Measurements from ENCODE around the gene JUND.

Gene JUND

DNA sequence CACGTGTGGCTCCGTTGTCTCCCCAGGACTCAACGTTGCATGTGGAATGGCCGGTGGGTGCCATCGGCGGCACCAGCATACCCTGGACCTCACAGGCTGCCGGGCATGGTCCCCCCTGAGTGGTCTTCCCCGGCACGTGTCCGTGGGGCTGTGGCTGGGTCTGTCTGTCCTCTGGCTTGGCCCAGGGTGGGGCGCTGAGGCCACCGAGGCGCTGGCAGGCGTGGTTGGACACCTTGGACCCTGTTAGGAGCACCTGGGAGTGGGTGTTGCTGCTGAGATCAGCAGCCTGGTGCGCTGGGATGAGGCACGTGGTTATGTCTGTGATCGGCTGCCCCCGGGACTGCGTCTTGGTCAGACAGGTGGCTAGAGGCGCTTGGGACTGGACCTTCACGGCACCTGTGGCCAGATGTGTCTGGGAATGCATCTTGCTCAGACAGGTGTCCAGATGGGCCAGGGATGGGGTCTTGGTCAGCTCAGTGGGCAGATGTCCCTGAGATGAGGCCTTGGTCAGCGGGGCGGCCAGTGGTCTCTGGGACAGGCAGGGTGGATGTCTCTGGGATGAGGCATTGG is 16.4 kb downstream of the JUND start:
- peaks cover 4% of the 10 kb centered on the region for H3K27me3 Mint-ChIP-seq (ENCODE audit: low read depth)
- TF ChIP-seq, protein P1, sequence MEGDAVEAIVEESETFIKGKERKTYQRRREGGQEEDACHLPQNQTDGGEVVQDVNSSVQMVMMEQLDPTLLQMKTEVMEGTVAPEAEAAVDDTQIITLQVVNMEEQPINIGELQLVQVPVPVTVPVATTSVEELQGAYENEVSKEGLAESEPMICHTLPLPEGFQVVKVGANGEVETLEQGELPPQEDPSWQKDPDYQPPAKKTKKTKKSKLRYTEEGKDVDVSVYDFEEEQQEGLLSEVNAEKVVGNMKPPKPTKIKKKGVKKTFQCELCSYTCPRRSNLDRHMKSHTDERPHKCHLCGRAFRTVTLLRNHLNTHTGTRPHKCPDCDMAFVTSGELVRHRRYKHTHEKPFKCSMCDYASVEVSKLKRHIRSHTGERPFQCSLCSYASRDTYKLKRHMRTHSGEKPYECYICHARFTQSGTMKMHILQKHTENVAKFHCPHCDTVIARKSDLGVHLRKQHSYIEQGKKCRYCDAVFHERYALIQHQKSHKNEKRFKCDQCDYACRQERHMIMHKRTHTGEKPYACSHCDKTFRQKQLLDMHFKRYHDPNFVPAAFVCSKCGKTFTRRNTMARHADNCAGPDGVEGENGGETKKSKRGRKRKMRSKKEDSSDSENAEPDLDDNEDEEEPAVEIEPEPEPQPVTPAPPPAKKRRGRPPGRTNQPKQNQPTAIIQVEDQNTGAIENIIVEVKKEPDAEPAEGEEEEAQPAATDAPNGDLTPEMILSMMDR (IDR thresholded peaks at IDR 0.05; ENCODE audit: unreplicated experiment in 3 of 3) = no peak
- H3K27ac Mint-ChIP-seq = no peak overlapping the region
- H3K4me1 Mint-ChIP-seq = no peaks in the 10 kb centered on the region
- no peak overlapping the region for H3K4me3 Mint-ChIP-seq
- peaks cover 29% of the 10 kb centered on the region for H3K36me3 Mint-ChIP-seq (ENCODE audit: low read depth)
- H3K9me3 Mint-ChIP-seq = no peaks in the 10 kb centered on the region

DNA sequence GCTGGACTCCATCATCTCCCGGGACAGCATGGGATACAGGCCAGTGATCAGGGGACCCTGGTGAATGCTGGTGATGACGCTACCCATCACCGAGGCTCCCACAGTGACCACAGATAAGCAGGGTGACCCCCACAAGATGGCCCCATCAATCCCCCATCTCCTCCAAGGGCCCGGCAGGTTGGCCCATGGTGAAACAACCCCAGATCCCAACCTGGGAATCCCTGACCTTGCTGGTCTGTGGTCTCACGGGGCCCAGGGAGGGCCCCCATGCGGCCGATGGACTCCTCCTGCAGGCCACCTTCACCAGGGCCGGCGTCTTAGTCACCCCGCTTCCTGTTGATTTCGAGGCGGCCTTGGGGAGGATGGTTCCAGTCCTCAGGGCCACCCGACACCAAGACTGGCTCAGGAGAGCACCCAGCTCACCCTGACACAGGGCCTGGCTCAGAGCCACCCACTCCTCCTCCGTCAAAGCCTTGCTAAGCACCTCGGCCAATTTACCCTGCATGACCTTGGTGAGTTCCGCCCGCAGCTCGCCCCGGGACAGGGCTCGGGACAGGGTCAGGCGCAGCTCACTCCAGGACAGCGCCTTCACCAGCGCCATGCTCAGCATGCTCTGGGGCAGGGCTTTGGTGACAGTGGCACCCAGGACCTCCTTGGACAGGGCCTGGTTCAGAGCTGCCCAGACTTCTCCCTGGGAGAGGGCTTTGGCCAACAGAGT is 17.1 kb downstream of the JUND start:
- H3K27ac Mint-ChIP-seq = no peak overlapping the region
- H3K4me3 Mint-ChIP-seq = no peak overlapping the region
- H3K9me3 Mint-ChIP-seq = no peaks in the 10 kb centered on the region
- peaks cover 4% of the 10 kb centered on the region for H3K27me3 Mint-ChIP-seq (ENCODE audit: low read depth)
- TF ChIP-seq, protein P1 (IDR thresholded peaks at IDR 0.05; ENCODE audit: unreplicated experiment in 3 of 3) = no peak
- H3K4me1 Mint-ChIP-seq = no peaks in the 10 kb centered on the region
- peaks cover 29% of the 10 kb centered on the region for H3K36me3 Mint-ChIP-seq (ENCODE audit: low read depth)

DNA sequence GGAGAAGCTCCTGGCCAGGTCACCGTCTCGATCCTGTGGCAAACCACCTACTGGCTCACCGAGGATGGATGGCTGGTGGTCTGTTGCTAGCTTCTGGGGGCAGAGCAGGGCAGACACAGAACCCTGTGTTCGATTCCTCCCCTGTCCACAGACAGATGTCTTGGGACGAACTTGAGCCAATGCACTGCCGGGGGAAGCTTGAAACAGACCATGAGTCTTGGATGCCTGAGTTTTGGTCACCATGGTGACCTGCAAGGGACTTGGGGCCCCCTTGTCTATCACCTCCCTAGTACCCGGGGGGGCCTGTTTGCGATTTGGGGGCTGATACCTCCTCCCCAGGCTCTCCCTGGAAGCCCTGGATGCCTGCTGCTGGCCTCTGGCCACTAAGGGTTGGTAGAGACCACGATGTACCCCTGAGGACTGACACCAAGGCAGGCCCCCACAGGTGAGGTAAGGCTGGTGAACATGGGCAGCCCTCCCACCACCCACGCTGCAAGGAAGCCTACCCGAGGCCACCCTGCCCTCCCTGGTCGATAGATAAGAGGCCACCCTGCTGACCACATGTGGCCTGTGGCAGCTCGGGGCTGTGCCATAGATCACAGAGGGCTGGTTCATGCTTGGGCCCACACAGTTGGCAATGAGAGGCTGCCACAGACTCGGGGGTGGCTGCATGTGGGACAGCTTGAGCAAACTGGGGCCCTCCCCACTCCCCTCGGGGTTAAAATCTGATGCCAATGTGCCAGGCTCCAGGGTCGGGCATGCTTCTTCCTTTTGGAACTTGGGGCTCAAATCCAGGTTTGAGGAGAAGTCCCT is 17.9 kb downstream of the JUND start:
- H3K4me1 Mint-ChIP-seq = no peaks in the 10 kb centered on the region
- TF ChIP-seq, protein P1 (IDR thresholded peaks at IDR 0.05; ENCODE audit: unreplicated experiment in 3 of 3) = no peak
- H3K9me3 Mint-ChIP-seq = no peaks in the 10 kb centered on the region
- H3K36me3 Mint-ChIP-seq (ENCODE audit: low read depth) = peaks cover 29% of the 10 kb centered on the region
- H3K4me3 Mint-ChIP-seq = no peak overlapping the region
- peaks cover 4% of the 10 kb centered on the region for H3K27me3 Mint-ChIP-seq (ENCODE audit: low read depth)
- no peak overlapping the region for H3K27ac Mint-ChIP-seq

DNA sequence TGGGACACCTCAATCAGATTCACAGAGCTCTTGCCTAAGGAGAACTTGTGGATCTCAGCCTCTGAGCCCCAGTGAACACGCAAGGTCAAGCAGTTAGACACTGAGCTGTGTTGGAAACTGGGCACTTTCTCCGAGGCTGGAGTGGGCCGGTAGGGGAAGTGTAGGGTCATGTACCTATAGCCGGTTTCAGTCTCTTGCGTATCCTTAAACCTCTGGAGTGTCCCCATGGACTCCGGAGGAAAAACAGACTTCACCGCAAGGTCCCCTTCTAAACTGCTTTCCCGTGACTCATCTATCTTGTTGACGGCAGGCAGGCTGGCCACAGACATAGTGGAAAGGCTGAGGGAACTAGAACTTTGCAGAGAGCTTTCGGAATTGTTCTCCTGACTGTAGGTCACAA is 18.5 kb downstream of the JUND start:
- TF ChIP-seq, protein P1 (IDR thresholded peaks at IDR 0.05; ENCODE audit: unreplicated experiment in 3 of 3) = no peak
- Mint-ChIP-seq H3K27ac (no peak overlapping the region), H3K27me3 (ENCODE audit: low read depth) (peaks cover 4% of the 10 kb centered on the region), H3K9me3 (no peaks in the 10 kb centered on the region), H3K4me3 (no peak overlapping the region), H3K4me1 (no peaks in the 10 kb centered on the region), H3K36me3 (ENCODE audit: low read depth) (peaks cover 24% of the 10 kb centered on the region)

DNA sequence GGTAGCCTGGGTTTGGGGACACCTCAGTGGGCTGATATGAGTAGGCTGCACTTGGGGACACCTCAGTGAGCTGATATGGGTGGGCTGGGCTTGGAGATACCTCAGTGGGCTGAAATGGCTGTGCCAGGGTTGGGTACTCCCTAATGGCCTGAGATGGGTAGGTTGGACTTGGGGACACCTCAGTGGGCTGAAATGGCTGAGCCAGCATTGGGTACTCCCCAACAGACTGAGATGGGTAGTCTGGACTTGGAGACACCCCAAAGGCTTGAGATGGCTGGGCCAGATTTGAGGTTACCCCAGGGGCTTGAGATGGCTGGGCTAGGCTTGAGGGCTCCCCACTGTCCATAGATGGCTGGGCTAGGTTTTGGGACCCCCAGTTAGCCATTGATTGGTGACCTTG is 19.3 kb downstream of the JUND start:
- Mint-ChIP-seq H3K27me3 (ENCODE audit: low read depth) (peaks cover 4% of the 10 kb centered on the region), H3K9me3 (no peaks in the 10 kb centered on the region), H3K36me3 (ENCODE audit: low read depth) (peaks cover 17% of the 10 kb centered on the region), H3K4me1 (no peaks in the 10 kb centered on the region), H3K27ac (no peak overlapping the region), H3K4me3 (no peak overlapping the region)
- TF ChIP-seq, protein P1 (IDR thresholded peaks at IDR 0.05; ENCODE audit: unreplicated experiment in 3 of 3) = no peak

Data from nephron (organoid).